ENCODE results near the gene MC1R. TPM values are rescaled to one million over a fixed set of nuclear protein-coding genes. Genes with fewer than 3 reads are reported as not detected.

The MC1R gene
- total RNA-seq, 4 donors from 2014 or later, result 2.0 to 5.0 (median 2.9) TPM

DNA sequence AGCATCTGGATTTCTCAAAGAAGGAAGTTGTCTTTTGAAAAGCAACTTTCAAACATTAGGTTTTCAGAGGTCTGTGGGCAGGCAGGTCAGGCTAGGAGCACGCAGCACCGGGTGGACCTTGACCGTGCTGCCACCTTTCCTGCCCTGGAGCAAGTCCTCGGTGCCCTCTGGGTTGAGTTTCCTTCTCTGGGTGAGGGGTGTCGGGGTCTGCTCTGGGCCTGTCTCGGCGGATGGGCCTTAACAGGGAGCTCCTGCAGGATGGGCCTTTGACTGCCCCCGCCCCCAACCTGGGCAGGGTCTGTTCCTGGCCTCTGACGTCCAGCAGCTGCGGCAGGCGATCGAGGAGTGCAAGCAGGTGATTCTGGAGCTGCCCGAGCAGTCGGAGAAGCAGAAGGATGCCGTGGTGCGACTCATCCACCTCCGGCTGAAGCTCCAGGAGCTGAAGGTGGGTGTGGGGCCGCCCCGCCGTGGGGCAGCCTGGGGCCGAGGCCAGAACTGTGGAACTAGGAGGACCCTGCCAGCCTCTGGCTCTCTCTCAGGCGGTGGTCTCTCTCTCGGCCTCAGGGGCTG is 38.6 kb downstream of the MC1R start:
- intact Hi-C loops (cut with DNase I), result no loop called here
- Histone ChIP-seq H3K36me3 (peaks cover 6 to 86% (median 75%) of the 10 kb centered on the region in 4 donors), H3K27me3 (no peaks in the 10 kb centered on the region), H3K4me3 (peak overlapping the region in 2 of 4 donors; percentile 14 to 27), H3K4me1 (no peaks in the 10 kb centered on the region), H3K27ac (replicated peaks in 1 of 4) (peak overlapping the region in 1 of 4 donors; percentile 10), H3K9me3 (no peaks in the 10 kb centered on the region)
- WGBS, result 87% methylated on average over 9 of the region's 23 CpGs
- DNase-seq (ENCODE audit: extremely low spot score), result no peak
- no peak for TF ChIP-seq POLR2AphosphoS5 (IDR thresholded peaks at IDR 0.05)
- TF ChIP-seq EP300 (IDR thresholded peaks at IDR 0.05), result no peak
- no peak for TF ChIP-seq POLR2A (IDR thresholded peaks at IDR 0.05; ENCODE audit: low read depth)
- TF ChIP-seq, protein P1, sequence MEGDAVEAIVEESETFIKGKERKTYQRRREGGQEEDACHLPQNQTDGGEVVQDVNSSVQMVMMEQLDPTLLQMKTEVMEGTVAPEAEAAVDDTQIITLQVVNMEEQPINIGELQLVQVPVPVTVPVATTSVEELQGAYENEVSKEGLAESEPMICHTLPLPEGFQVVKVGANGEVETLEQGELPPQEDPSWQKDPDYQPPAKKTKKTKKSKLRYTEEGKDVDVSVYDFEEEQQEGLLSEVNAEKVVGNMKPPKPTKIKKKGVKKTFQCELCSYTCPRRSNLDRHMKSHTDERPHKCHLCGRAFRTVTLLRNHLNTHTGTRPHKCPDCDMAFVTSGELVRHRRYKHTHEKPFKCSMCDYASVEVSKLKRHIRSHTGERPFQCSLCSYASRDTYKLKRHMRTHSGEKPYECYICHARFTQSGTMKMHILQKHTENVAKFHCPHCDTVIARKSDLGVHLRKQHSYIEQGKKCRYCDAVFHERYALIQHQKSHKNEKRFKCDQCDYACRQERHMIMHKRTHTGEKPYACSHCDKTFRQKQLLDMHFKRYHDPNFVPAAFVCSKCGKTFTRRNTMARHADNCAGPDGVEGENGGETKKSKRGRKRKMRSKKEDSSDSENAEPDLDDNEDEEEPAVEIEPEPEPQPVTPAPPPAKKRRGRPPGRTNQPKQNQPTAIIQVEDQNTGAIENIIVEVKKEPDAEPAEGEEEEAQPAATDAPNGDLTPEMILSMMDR (IDR thresholded peaks at IDR 0.05), result no peak

DNA sequence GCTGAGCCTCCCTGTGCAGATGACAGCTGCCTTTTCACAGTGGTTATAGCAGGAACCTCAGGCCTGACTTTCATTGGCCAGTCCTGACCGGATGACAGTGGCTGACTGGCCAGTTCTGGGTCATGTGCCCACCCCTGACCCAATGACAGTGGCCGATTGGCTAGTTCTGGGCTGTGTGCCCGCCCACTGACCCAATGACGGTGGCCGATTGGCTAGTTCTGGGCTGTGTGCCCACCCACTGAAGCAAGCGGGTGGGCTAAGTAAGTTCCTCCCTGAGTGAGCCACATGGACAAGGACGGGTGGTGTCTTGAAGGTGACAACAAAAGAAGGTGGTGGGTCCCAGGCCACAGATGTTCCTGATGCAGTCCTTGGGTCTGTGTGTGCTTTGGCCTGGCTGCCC is 39.4 kb downstream of the MC1R start:
- Histone ChIP-seq H3K4me1 (no peaks in the 10 kb centered on the region), H3K27ac (replicated peaks in 1 of 4) (no peak overlapping the region), H3K27me3 (no peaks in the 10 kb centered on the region), H3K9me3 (no peaks in the 10 kb centered on the region), H3K36me3 (peaks cover 6 to 94% (median 80%) of the 10 kb centered on the region in 4 donors), H3K4me3 (peak overlapping the region in 1 of 4 donors; percentile 27)
- no peak for DNase-seq (ENCODE audit: extremely low spot score)
- intact Hi-C loops (cut with DNase I), result no loop called here
- 88% methylated on average over 3 of the region's 7 CpGs for WGBS
- TF ChIP-seq EP300 (IDR thresholded peaks at IDR 0.05) (no peak), POLR2AphosphoS5 (IDR thresholded peaks at IDR 0.05) (no peak), POLR2A (IDR thresholded peaks at IDR 0.05; ENCODE audit: low read depth) (no peak)
- TF ChIP-seq, protein P1 (IDR thresholded peaks at IDR 0.05), result no peak

DNA sequence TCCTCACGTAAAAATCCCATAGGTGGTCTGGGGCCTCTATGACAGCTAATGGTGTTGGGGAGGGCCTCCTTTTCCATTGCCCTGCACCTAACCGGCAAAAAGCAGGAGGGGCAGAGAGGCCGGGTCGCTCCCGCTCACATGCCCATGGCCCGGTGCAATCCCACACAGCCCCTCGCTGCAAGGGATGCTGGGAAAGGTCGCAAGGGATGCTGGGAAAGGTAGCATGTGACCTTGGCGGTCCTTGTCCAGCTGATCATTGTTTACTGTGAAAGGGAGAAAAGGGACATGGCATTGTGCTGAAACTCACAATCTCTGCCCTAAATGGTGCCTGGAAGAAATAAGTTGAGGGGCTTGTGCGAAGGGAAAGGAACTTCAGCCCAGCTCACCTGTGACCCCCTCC is 39.9 kb downstream of the MC1R start:
- no peak for TF ChIP-seq POLR2AphosphoS5 (IDR thresholded peaks at IDR 0.05)
- no peak for TF ChIP-seq POLR2A (IDR thresholded peaks at IDR 0.05; ENCODE audit: low read depth)
- TF ChIP-seq EP300 (IDR thresholded peaks at IDR 0.05), result no peak
- TF ChIP-seq, protein P1 (IDR thresholded peaks at IDR 0.05), result no peak
- Histone ChIP-seq H3K4me3 (no peak overlapping the region), H3K9me3 (no peaks in the 10 kb centered on the region), H3K4me1 (no peaks in the 10 kb centered on the region), H3K27ac (replicated peaks in 1 of 4) (no peak overlapping the region), H3K36me3 (peaks cover 6 to 99% (median 84%) of the 10 kb centered on the region in 4 donors), H3K27me3 (no peaks in the 10 kb centered on the region)
- no peak for DNase-seq (ENCODE audit: extremely low spot score)
- intact Hi-C loops (cut with DNase I), result no loop called here
- 90% methylated on average over 10 of the region's 10 CpGs for WGBS

DNA sequence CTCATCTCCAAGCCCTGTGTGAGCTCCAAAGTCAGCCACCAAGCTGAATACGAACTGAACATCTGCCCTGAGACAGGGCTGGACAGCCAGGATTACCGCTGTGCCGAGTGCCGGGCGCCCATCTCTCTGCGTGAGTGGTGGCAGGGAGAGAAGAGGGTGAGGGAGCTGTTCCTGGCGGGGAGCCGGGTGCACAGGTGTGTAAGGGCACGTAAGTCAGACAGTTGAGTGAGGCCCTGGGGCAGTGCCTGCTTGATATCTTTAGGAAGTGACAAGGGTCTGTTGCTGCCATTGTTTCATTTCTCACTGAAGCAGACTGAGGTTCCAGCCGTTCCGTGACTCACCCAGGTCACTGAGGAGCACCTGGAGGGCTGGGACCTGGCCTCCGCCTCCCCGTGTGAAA is 42.3 kb downstream of the MC1R start:
- no peak for TF ChIP-seq POLR2A (IDR thresholded peaks at IDR 0.05; ENCODE audit: low read depth)
- TF ChIP-seq EP300 (IDR thresholded peaks at IDR 0.05), result no peak
- TF ChIP-seq, protein P1 (IDR thresholded peaks at IDR 0.05), result no peak
- TF ChIP-seq POLR2AphosphoS5 (IDR thresholded peaks at IDR 0.05), result no peak
- DNase-seq (ENCODE audit: extremely low spot score), result no peak
- Histone ChIP-seq H3K27me3 (no peaks in the 10 kb centered on the region), H3K9me3 (no peaks in the 10 kb centered on the region), H3K4me3 (no peak overlapping the region), H3K4me1 (no peaks in the 10 kb centered on the region), H3K27ac (replicated peaks in 1 of 4) (no peak overlapping the region), H3K36me3 (peaks cover 6 to 100% (median 86%) of the 10 kb centered on the region in 4 donors)
- 93% methylated on average over 13 of the region's 13 CpGs for WGBS
- intact Hi-C loops (cut with DNase I), result no loop called here

DNA sequence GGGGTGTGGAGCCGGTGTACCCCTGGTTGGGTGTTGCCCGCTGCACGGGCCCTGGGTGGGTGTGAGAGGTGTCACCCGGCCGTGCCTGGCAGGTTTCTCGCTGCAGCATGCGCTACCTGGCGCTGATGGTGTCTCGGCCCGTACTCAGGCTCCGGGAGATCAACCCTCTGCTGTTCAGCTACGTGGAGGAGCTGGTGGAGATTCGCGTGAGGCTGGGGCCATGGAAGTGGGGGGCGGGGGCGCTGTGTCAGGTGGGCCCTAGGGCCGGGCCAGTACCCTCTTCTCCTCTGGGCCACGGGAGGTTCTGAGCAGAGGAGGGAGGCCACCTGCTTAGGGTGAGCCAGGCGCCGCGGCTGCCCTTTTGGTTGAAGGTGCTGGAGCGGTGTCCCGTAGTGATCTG is 43.3 kb downstream of the MC1R start:
- intact Hi-C loops (cut with DNase I), result no loop called here
- Histone ChIP-seq H3K27ac (replicated peaks in 1 of 4) (no peak overlapping the region), H3K36me3 (peaks cover 6 to 99% (median 81%) of the 10 kb centered on the region in 4 donors), H3K4me1 (no peaks in the 10 kb centered on the region), H3K27me3 (no peaks in the 10 kb centered on the region), H3K9me3 (no peaks in the 10 kb centered on the region), H3K4me3 (no peak overlapping the region)
- no peak for DNase-seq (ENCODE audit: extremely low spot score)
- 96% methylated on average over 13 of the region's 23 CpGs for WGBS
- no peak for TF ChIP-seq POLR2A (IDR thresholded peaks at IDR 0.05; ENCODE audit: low read depth)
- TF ChIP-seq POLR2AphosphoS5 (IDR thresholded peaks at IDR 0.05), result no peak
- TF ChIP-seq, protein P1 (IDR thresholded peaks at IDR 0.05), result no peak
- TF ChIP-seq EP300 (IDR thresholded peaks at IDR 0.05), result no peak
